Naive thymus-derived CD8-positive, alpha-beta T cell (primary cell): ENCODE data around the gene UBXN6. TPM values are rescaled to one million over a fixed set of nuclear protein-coding genes. Genes with fewer than 3 reads are reported as not detected.

Source experiments
- ATAC-seq, 2 donors: fragments of 150-1000 bp; cut with Tn5 transposase in 1 of 2; sonication (Bioruptor Pico), chemical (Tn5 transposase) in 1 of 2; 1 replicate in 1 of 2; 2 replicates in 1 of 2; pipeline ENCODE4 v1.10.0; 2021; ENCODE audit warnings: mild to moderate bottlenecking in 2 of 2, moderate library complexity in 2 of 2
- POLR2A ChIA-PET: fragments of 350-600 bp; sonication (Branson Sonifier 250); formaldehyde crosslinking; loops from one replicate; lab custom pipeline; 2021; ENCODE audit warnings: antibody characterized with exemption; lab: Charles Lee
- DNase-seq, 10 donors: peaks; one replicate each; pipeline versions ENCODE4 v3.0.0 to v3.0.0-alpha.2; 2020 to 2022
- H3K27ac Mint-ChIP-seq, 10 donors: one replicate each; pipeline ENCODE4 v1.8.0; 2020 to 2022; ENCODE audit warnings: mild to moderate bottlenecking in 10 of 10, mixed read lengths in 10 of 10, moderate library complexity in 4 of 10, inconsistent platforms in 1 of 10
- H3K27me3 Mint-ChIP-seq, 5 donors: one replicate each; pipeline ENCODE4 v1.8.0; 2021 to 2022; ENCODE audit warnings: mixed read lengths in 5 of 5
- H3K36me3 Mint-ChIP-seq, 3 donors: one replicate each; pipeline ENCODE4 v1.8.0; 2020 to 2022; ENCODE audit warnings: mixed read lengths in 3 of 3, mild to moderate bottlenecking in 2 of 3, inconsistent platforms in 1 of 3
- H3K4me1 Mint-ChIP-seq, 4 donors: one replicate each; pipeline ENCODE4 v1.8.0; 2021 to 2022; ENCODE audit warnings: mixed read lengths in 4 of 4
- H3K4me3 Mint-ChIP-seq, 10 donors: one replicate each; pipeline ENCODE4 v1.8.0; 2020 to 2022; ENCODE audit warnings: mild to moderate bottlenecking in 10 of 10, mixed read lengths in 10 of 10, moderate library complexity in 6 of 10, inconsistent platforms in 1 of 10
- H3K9me3 Mint-ChIP-seq, 9 donors: one replicate each; pipeline ENCODE4 v1.8.0; 2020 to 2022; ENCODE audit warnings: mixed read lengths in 9 of 9, mild to moderate bottlenecking in 3 of 9, inconsistent platforms in 1 of 9, moderate library complexity in 1 of 9
- polyA plus RNA-seq, 3 donors: library from polyadenylated mRNA; unstranded; fragments of 300-500 nt; fragmentation: Illumina TruSeq; gene quantifications; one replicate each; pipeline ENCODE4 v1.2.3, GENCODE V29; 2021
- total RNA-seq, 8 experiments: library from RNA in 2 of 8; stranded (reverse) in 2 of 8; gene quantifications; one replicate each; pipeline ENCODE4 v1.2.3 and lab custom pipeline; 2021 to 2026

UBXN6 gene
- total and polyA plus RNA-seq, 5 experiments from 2014 or later = 2.4 to 75.2 (median 6.6) TPM

GRCh38 chr19:4491446-4491845, 33.9 kb upstream of the UBXN6 start:
- no peak for ATAC-seq
- POLR2A ChIA-PET = no interaction called here
- no peak overlapping the region for H3K27ac Mint-ChIP-seq
- peaks cover 0 to 6% (median 1%) of the 10 kb centered on the region in 4 donors for H3K4me1 Mint-ChIP-seq
- H3K9me3 Mint-ChIP-seq = no peaks in the 10 kb centered on the region
- no peak overlapping the region for H3K4me3 Mint-ChIP-seq
- DNase-seq = no peak
- no peaks in the 10 kb centered on the region for H3K27me3 Mint-ChIP-seq
- peaks cover 3 to 49% (median 6%) of the 10 kb centered on the region in 3 donors for H3K36me3 Mint-ChIP-seq

GRCh38 chr19:4488496-4488895, 30.9 kb upstream of the UBXN6 start:
- peaks cover 3 to 47% (median 6%) of the 10 kb centered on the region in 3 donors for H3K36me3 Mint-ChIP-seq
- no peaks in the 10 kb centered on the region for H3K27me3 Mint-ChIP-seq
- H3K27ac Mint-ChIP-seq = no peak overlapping the region
- ATAC-seq (no peak), DNase-seq (no peak)
- H3K4me1 Mint-ChIP-seq = peaks cover 0 to 8% (median 2%) of the 10 kb centered on the region in 4 donors
- H3K9me3 Mint-ChIP-seq = no peaks in the 10 kb centered on the region
- no peak overlapping the region for H3K4me3 Mint-ChIP-seq
- POLR2A ChIA-PET = no interaction called here

- Mint-ChIP-seq H3K4me1 (peaks cover 0 to 9% (median 2%) of the 10 kb centered on the region in 4 donors), H3K36me3 (peaks cover 3 to 51% (median 6%) of the 10 kb centered on the region in 3 donors), H3K27ac (peak overlapping the region in 1 of 10 donors; percentile 57), H3K4me3 (no peak overlapping the region), H3K27me3 (no peaks in the 10 kb centered on the region), H3K9me3 (no peaks in the 10 kb centered on the region)
- POLR2A ChIA-PET = no interaction called here
- DNase-seq = no peak
- ATAC-seq = no peak
Measured at GRCh38 chr19:4487572-4487971, 30.0 kb upstream of the UBXN6 start.

GRCh38 chr19:4483385-4483784, 25.8 kb upstream of the UBXN6 start:
- DNase-seq (no peak), ATAC-seq (no peak)
- Mint-ChIP-seq H3K9me3 (no peaks in the 10 kb centered on the region), H3K4me3 (no peak overlapping the region), H3K27me3 (no peaks in the 10 kb centered on the region), H3K36me3 (peaks cover 0 to 52% (median 2%) of the 10 kb centered on the region in 3 donors), H3K27ac (peak overlapping the region in 1 of 10 donors; percentile 19), H3K4me1 (peaks cover 0 to 9% (median 2%) of the 10 kb centered on the region in 4 donors)
- POLR2A ChIA-PET = interaction anchor here (0.7 kb wide), 1 partner anchor 20 kb away, joined by 3 read pairs; no protein-coding TSS in a partner anchor

- POLR2A ChIA-PET = interaction anchor here (0.6 kb wide), 1 partner anchor 1281 kb away, joined by 4 read pairs; no protein-coding TSS in a partner anchor
- Mint-ChIP-seq H3K9me3 (no peaks in the 10 kb centered on the region), H3K4me1 (peaks cover 0 to 9% (median 2%) of the 10 kb centered on the region in 4 donors), H3K27me3 (no peaks in the 10 kb centered on the region), H3K4me3 (no peak overlapping the region), H3K27ac (no peak overlapping the region), H3K36me3 (peaks cover 0 to 56% (median 2%) of the 10 kb centered on the region in 3 donors)
- ATAC-seq (no peak), DNase-seq (no peak)
Measured at GRCh38 chr19:4482721-4483364, 25.2 kb upstream of the UBXN6 start.

GRCh38 chr19:4477034-4477801, 19.6 kb upstream of the UBXN6 start:
- H3K27me3 Mint-ChIP-seq = no peaks in the 10 kb centered on the region
- POLR2A ChIA-PET = no interaction called here

GRCh38 chr19:4474514-4475022, 17.0 kb upstream of the UBXN6 start:
- DNase-seq = peak in 1 of 10 donors; percentile 21
- H3K27me3 Mint-ChIP-seq = no peaks in the 10 kb centered on the region
- H3K4me1 Mint-ChIP-seq = peaks cover 15 to 27% (median 25%) of the 10 kb centered on the region in 4 donors
- H3K36me3 Mint-ChIP-seq = peaks cover 0 to 30% (median 4%) of the 10 kb centered on the region in 3 donors
- no peaks in the 10 kb centered on the region for H3K9me3 Mint-ChIP-seq
- peak overlapping the region; percentile 16 to 88 (median 76) for H3K27ac Mint-ChIP-seq
- H3K4me3 Mint-ChIP-seq = peak overlapping the region; percentile 62 to 90 (median 78)
- POLR2A ChIA-PET = interaction anchor here (0.6 to 1.1 kb wide), 4 partner anchors 17 to 1207 kb away, joined by 3 to 5 read pairs (median 4); partner anchors contain the start of gene UBXN6
- no peak for ATAC-seq

More at GRCh38 chr19:4477034-4477801, 19.6 kb upstream of the UBXN6 start:
- Mint-ChIP-seq H3K36me3 (peaks cover 0 to 45% (median 4%) of the 10 kb centered on the region in 3 donors), H3K9me3 (no peaks in the 10 kb centered on the region), H3K4me3 (no peak overlapping the region), H3K4me1 (peaks cover 13 to 22% (median 19%) of the 10 kb centered on the region in 4 donors), H3K27ac (peak overlapping the region in 1 of 10 donors; percentile 9)
- no peak for ATAC-seq
- DNase-seq = no peak

- Mint-ChIP-seq H3K36me3 (peaks cover 0 to 27% (median 4%) of the 10 kb centered on the region in 3 donors), H3K4me3 (peak overlapping the region; percentile 62 to 90 (median 78)), H3K9me3 (no peaks in the 10 kb centered on the region), H3K4me1 (peaks cover 15 to 27% (median 26%) of the 10 kb centered on the region in 4 donors), H3K27ac (peak overlapping the region in 9 of 10 donors; percentile 16 to 88 (median 74)), H3K27me3 (no peaks in the 10 kb centered on the region)
- POLR2A ChIA-PET = interaction anchor here (0.6 to 1.1 kb wide), 2 partner anchors 16 to 212 kb away, joined by 3 read pairs; partner anchors contain the start of gene UBXN6
- ATAC-seq = no peak
- DNase-seq = no peak
Measured at GRCh38 chr19:4473763-4474513, 16.3 kb upstream of the UBXN6 start.

GRCh38 chr19:4473011-4473762, 15.6 kb upstream of the UBXN6 start:
- DNase-seq (no peak), ATAC-seq (no peak)
- Mint-ChIP-seq H3K4me1 (peaks cover 15 to 27% (median 26%) of the 10 kb centered on the region in 4 donors), H3K27me3 (no peaks in the 10 kb centered on the region), H3K27ac (peak overlapping the region in 7 of 10 donors; percentile 16 to 69 (median 59)), H3K4me3 (peak overlapping the region; percentile 64 to 90 (median 77)), H3K9me3 (no peaks in the 10 kb centered on the region), H3K36me3 (peaks cover 0 to 21% (median 4%) of the 10 kb centered on the region in 3 donors)
- POLR2A ChIA-PET = interaction anchor here (0.5 to 3.4 kb wide), 2 partner anchors 15 to 169 kb away, joined by 3 to 50 read pairs; partner anchors contain the start of gene UBXN6

GRCh38 chr19:4472174-4472974, 14.8 kb upstream of the UBXN6 start, which contains the start of gene HDGFL2:
Gene HDGFL2 (plus strand): TSS chr19:4472297. CDS start chr19:4472351, 54 bp downstream.
- Mint-ChIP-seq H3K4me1 (peaks cover 15 to 27% (median 26%) of the 10 kb centered on the region in 4 donors), H3K27me3 (no peaks in the 10 kb centered on the region), H3K27ac (peak within 1 kb of the TSS in 5 of 10 donors; percentile 14 to 60 (median 29)), H3K36me3 (peaks cover 0 to 13% (median 2%) of the 10 kb centered on the region in 3 donors), H3K4me3 (peak within 1 kb of the TSS; percentile 36 to 90 (median 77)), H3K9me3 (no peaks in the 10 kb centered on the region)
- no peak for ATAC-seq
- peak in 1 of 10 donors; percentile 95 for DNase-seq
- POLR2A ChIA-PET = interaction anchor here (0.5 to 3.4 kb wide), 11 partner anchors 10 to 319 kb away, joined by 3 to 50 read pairs (median 4); partner anchors contain the start of genes CHAF1A, DPP9, UBXN6 and YJU2
